ENCODE results near the gene KIRREL3.

DNA sequence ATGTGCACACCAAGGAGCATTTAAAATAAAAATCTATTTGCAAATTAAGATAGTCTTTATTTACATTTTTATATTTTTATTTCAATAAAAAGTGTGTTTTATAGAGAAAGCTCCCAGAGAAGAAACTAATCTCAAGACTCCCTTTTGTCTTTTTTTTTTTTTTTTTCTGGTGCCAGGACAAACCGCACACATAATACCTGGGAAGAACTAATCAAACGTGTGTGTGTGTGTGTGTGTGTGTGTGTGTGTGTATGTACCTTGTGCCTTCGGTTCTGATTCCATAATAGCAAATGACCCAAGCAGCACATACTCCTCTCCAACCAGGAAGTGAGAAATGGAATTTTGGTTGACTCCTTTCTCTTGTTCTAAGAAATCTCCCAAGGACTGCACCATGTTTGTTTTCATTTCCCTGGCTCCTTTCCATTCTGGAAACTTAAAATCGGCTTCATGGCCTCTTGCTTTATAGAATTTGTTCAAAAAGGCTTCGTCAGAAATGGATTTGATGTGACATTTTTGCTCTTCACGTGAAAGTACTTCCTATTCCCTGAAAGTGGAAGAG, 579.8 kb downstream of the KIRREL3 start:
- no peak for TF ChIP-seq L3MBTL2 (IDR thresholded peaks at IDR 0.05)
- TF ChIP-seq, protein P1, sequence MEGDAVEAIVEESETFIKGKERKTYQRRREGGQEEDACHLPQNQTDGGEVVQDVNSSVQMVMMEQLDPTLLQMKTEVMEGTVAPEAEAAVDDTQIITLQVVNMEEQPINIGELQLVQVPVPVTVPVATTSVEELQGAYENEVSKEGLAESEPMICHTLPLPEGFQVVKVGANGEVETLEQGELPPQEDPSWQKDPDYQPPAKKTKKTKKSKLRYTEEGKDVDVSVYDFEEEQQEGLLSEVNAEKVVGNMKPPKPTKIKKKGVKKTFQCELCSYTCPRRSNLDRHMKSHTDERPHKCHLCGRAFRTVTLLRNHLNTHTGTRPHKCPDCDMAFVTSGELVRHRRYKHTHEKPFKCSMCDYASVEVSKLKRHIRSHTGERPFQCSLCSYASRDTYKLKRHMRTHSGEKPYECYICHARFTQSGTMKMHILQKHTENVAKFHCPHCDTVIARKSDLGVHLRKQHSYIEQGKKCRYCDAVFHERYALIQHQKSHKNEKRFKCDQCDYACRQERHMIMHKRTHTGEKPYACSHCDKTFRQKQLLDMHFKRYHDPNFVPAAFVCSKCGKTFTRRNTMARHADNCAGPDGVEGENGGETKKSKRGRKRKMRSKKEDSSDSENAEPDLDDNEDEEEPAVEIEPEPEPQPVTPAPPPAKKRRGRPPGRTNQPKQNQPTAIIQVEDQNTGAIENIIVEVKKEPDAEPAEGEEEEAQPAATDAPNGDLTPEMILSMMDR (IDR thresholded peaks at IDR 0.05 in 2 of 3, conservative IDR thresholded peaks at IDR 0.05 in 1 of 3; ENCODE audit: insufficient read depth in 2 of 3, low read depth in 1 of 3, low read length in 3 of 3) = no peak

Data from K562 (cell line).